Measurements from ENCODE around the gene SON. TPM values are rescaled to one million over a fixed set of nuclear protein-coding genes. Genes with fewer than 3 reads are reported as not detected.

Gene SON
- total and polyA plus RNA-seq, 9 donors: 138 to 238 (median 198) TPM

DNA sequence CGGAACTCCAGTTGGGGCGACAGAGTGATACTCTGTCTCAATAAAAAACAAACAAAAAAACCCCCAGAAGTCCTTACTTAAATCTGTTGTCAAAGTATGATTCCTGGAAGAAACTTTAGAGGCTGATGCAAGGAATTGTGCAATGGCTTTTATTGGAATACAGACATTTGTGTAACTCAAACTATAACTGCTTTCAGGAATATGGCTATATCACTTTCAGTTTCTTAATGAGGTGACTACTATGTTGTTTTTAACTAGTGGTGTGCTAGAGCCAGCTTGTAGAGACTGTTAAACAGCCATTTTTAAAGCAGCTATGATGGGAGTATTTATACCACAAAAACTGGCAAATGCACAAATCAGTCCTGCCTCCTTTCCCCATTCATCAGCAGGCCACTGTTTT lies 28.6 kb upstream of the SON start:
- no peaks in the 10 kb centered on the region for H3K27me3 ChIP-seq (ENCODE audit: control insufficient read depth, insufficient read depth, low read length)
- no peak overlapping the region for H3K27ac ChIP-seq (ENCODE audit: low read length)
- no peaks in the 10 kb centered on the region for H3K4me1 ChIP-seq (ENCODE audit: control insufficient read depth, insufficient read depth, low read length)
- H3K9me3 ChIP-seq (replicated peaks; ENCODE audit: control insufficient read depth, low read depth, low read length): no peaks in the 10 kb centered on the region
- no CpG with 5 or more reads among the region's 2 CpGs for WGBS (ENCODE audit: insufficient coverage)
- no peak overlapping the region for H3K4me3 ChIP-seq (ENCODE audit: low read length)
- H3K36me3 ChIP-seq (ENCODE audit: control insufficient read depth, insufficient read depth, low read length): peaks cover 55% of the 10 kb centered on the region
- DNase-seq: no peak

DNA sequence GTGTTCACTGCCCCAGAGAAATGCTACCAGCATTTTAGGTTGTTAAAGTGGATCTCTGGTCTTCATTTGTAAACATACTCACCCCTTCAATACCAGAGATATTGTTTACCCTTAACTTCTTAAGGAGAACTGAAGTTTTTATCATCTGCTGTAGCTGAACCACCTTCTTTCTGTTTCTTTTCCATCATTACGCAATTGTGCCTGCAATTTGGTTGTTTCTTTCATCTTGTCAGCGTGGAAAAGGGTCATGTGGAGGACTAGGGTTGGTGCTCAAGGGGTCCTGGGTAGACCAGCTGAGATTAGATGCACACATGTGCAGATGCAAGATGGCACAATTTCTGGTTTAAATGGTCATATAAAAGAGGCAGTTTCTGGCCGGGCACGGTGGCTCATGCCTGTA lies 23.9 kb upstream of the SON start:
- Histone ChIP-seq H3K4me3 (ENCODE audit: low read length) (no peak overlapping the region), H3K36me3 (ENCODE audit: control insufficient read depth, insufficient read depth, low read length) (peaks cover 45% of the 10 kb centered on the region), H3K27me3 (ENCODE audit: control insufficient read depth, insufficient read depth, low read length) (no peaks in the 10 kb centered on the region), H3K9me3 (replicated peaks; ENCODE audit: control insufficient read depth, low read depth, low read length) (no peaks in the 10 kb centered on the region), H3K4me1 (ENCODE audit: control insufficient read depth, insufficient read depth, low read length) (no peaks in the 10 kb centered on the region), H3K27ac (ENCODE audit: low read length) (no peak overlapping the region)
- DNase-seq: no peak
- 93% methylated on average over 3 of the region's 4 CpGs for WGBS (ENCODE audit: insufficient coverage)

- no peaks in the 10 kb centered on the region for H3K4me1 ChIP-seq (ENCODE audit: control insufficient read depth, insufficient read depth, low read length)
- no peaks in the 10 kb centered on the region for H3K27me3 ChIP-seq (ENCODE audit: control insufficient read depth, insufficient read depth, low read length)
- no peak overlapping the region for H3K4me3 ChIP-seq (ENCODE audit: low read length)
- H3K9me3 ChIP-seq (replicated peaks; ENCODE audit: control insufficient read depth, low read depth, low read length): no peaks in the 10 kb centered on the region
- H3K36me3 ChIP-seq (ENCODE audit: control insufficient read depth, insufficient read depth, low read length): peaks cover 36% of the 10 kb centered on the region
- no peak for DNase-seq
- H3K27ac ChIP-seq (ENCODE audit: low read length): no peak overlapping the region
- WGBS (ENCODE audit: insufficient coverage): no CpG with 5 or more reads among the region's 5 CpGs
Observed at GRCh38 chr21:33522297-33522952, 20.4 kb upstream of the SON start.

- Histone ChIP-seq H3K9me3 (replicated peaks; ENCODE audit: control insufficient read depth, low read depth, low read length) (no peaks in the 10 kb centered on the region), H3K27me3 (ENCODE audit: control insufficient read depth, insufficient read depth, low read length) (no peaks in the 10 kb centered on the region), H3K4me1 (ENCODE audit: control insufficient read depth, insufficient read depth, low read length) (no peaks in the 10 kb centered on the region), H3K36me3 (ENCODE audit: control insufficient read depth, insufficient read depth, low read length) (peaks cover 39% of the 10 kb centered on the region), H3K4me3 (ENCODE audit: low read length) (no peak overlapping the region), H3K27ac (ENCODE audit: low read length) (no peak overlapping the region)
- WGBS (ENCODE audit: insufficient coverage): no CpG with 5 or more reads among the region's 1 CpG
- no peak for DNase-seq
Observed at GRCh38 chr21:33522953-33523349, 19.9 kb upstream of the SON start.

- Histone ChIP-seq H3K27ac (ENCODE audit: low read length) (no peak overlapping the region), H3K36me3 (ENCODE audit: control insufficient read depth, insufficient read depth, low read length) (peaks cover 50% of the 10 kb centered on the region), H3K27me3 (ENCODE audit: control insufficient read depth, insufficient read depth, low read length) (no peaks in the 10 kb centered on the region), H3K4me3 (ENCODE audit: low read length) (no peak overlapping the region), H3K9me3 (replicated peaks; ENCODE audit: control insufficient read depth, low read depth, low read length) (no peaks in the 10 kb centered on the region), H3K4me1 (ENCODE audit: control insufficient read depth, insufficient read depth, low read length) (no peaks in the 10 kb centered on the region)
- DNase-seq: no peak
- no CpG with 5 or more reads among the region's 3 CpGs for WGBS (ENCODE audit: insufficient coverage)
Observed at GRCh38 chr21:33531007-33531406, 11.8 kb upstream of the SON start.

GRCh38 chr21:33537212-33537611 lies 5.6 kb upstream of the SON start:
- H3K9me3 ChIP-seq (replicated peaks; ENCODE audit: control insufficient read depth, low read depth, low read length): no peaks in the 10 kb centered on the region
- WGBS (ENCODE audit: insufficient coverage): no CpG with 5 or more reads among the region's 2 CpGs
- H3K36me3 ChIP-seq (ENCODE audit: control insufficient read depth, insufficient read depth, low read length): peaks cover 50% of the 10 kb centered on the region

GRCh38 chr21:33539616-33540015 lies 3.2 kb upstream of the SON start:
- Histone ChIP-seq H3K4me1 (ENCODE audit: control insufficient read depth, insufficient read depth, low read length) (peaks cover 6% of the 10 kb centered on the region), H3K36me3 (ENCODE audit: control insufficient read depth, insufficient read depth, low read length) (peaks cover 29% of the 10 kb centered on the region), H3K27me3 (ENCODE audit: control insufficient read depth, insufficient read depth, low read length) (no peaks in the 10 kb centered on the region), H3K4me3 (ENCODE audit: low read length) (no peak overlapping the region), H3K27ac (ENCODE audit: low read length) (no peak overlapping the region), H3K9me3 (replicated peaks; ENCODE audit: control insufficient read depth, low read depth, low read length) (no peaks in the 10 kb centered on the region)
- DNase-seq: no peak
- no CpG with 5 or more reads among the region's 4 CpGs for WGBS (ENCODE audit: insufficient coverage)

More at GRCh38 chr21:33537212-33537611, 5.6 kb upstream of the SON start:
- DNase-seq: no peak
- Histone ChIP-seq H3K4me1 (ENCODE audit: control insufficient read depth, insufficient read depth, low read length) (peaks cover 6% of the 10 kb centered on the region), H3K4me3 (ENCODE audit: low read length) (no peak overlapping the region), H3K27ac (ENCODE audit: low read length) (no peak overlapping the region), H3K27me3 (ENCODE audit: control insufficient read depth, insufficient read depth, low read length) (no peaks in the 10 kb centered on the region)

GRCh38 chr21:33540711-33541104 lies 2.1 kb upstream of the SON start:
- peaks cover 6% of the 10 kb centered on the region for H3K4me1 ChIP-seq (ENCODE audit: control insufficient read depth, insufficient read depth, low read length)
- no peak overlapping the region for H3K4me3 ChIP-seq (ENCODE audit: low read length)
- no peaks in the 10 kb centered on the region for H3K9me3 ChIP-seq (replicated peaks; ENCODE audit: control insufficient read depth, low read depth, low read length)
- WGBS (ENCODE audit: insufficient coverage): no CpG with 5 or more reads among the region's 3 CpGs
- peaks cover 22% of the 10 kb centered on the region for H3K36me3 ChIP-seq (ENCODE audit: control insufficient read depth, insufficient read depth, low read length)
- H3K27ac ChIP-seq (ENCODE audit: low read length): no peak overlapping the region
- no peaks in the 10 kb centered on the region for H3K27me3 ChIP-seq (ENCODE audit: control insufficient read depth, insufficient read depth, low read length)
- no peak for DNase-seq

GRCh38 chr21:33541105-33541711 lies 1.6 kb upstream of the SON start:
- peaks cover 6% of the 10 kb centered on the region for H3K4me1 ChIP-seq (ENCODE audit: control insufficient read depth, insufficient read depth, low read length)
- no peaks in the 10 kb centered on the region for H3K27me3 ChIP-seq (ENCODE audit: control insufficient read depth, insufficient read depth, low read length)
- peak; percentile 24 for DNase-seq
- peaks cover 20% of the 10 kb centered on the region for H3K36me3 ChIP-seq (ENCODE audit: control insufficient read depth, insufficient read depth, low read length)
- peak overlapping the region; percentile 100 for H3K27ac ChIP-seq (ENCODE audit: low read length)
- WGBS (ENCODE audit: insufficient coverage): 64% methylated on average over 14 of the region's 19 CpGs
- peak overlapping the region; percentile 83 for H3K4me3 ChIP-seq (ENCODE audit: low read length)
- no peaks in the 10 kb centered on the region for H3K9me3 ChIP-seq (replicated peaks; ENCODE audit: control insufficient read depth, low read depth, low read length)

GRCh38 chr21:33541756-33542639 lies 840 bp upstream of the SON start, which contains the start of gene GART:
Gene GART (minus strand): TSS chr21:33542117. CDS start chr21:33539315, 2,802 bp downstream.
- WGBS (ENCODE audit: insufficient coverage): under 1% methylated on average over 47 of the region's 56 CpGs

More at GRCh38 chr21:33541756-33542639, 840 bp upstream of the SON start, which contains the start of gene GART:
- Histone ChIP-seq H3K36me3 (ENCODE audit: control insufficient read depth, insufficient read depth, low read length) (peaks cover 15% of the 10 kb centered on the region), H3K27ac (ENCODE audit: low read length) (peak within 1 kb of the TSS; percentile 100), H3K27me3 (ENCODE audit: control insufficient read depth, insufficient read depth, low read length) (no peaks in the 10 kb centered on the region), H3K9me3 (replicated peaks; ENCODE audit: control insufficient read depth, low read depth, low read length) (no peaks in the 10 kb centered on the region), H3K4me1 (ENCODE audit: control insufficient read depth, insufficient read depth, low read length) (peaks cover 6% of the 10 kb centered on the region), H3K4me3 (ENCODE audit: low read length) (peak within 1 kb of the TSS; percentile 83)
- DNase-seq: peak; percentile 91
